Calu3 (cell line): ENCODE measurements around the gene DUS2. TPM values are rescaled to one million over a fixed set of nuclear protein-coding genes. Genes with fewer than 3 reads are reported as not detected.
"Not testable (repeated sequence)": the region's sequence is repeated elsewhere in the genome, so short reads cannot be mapped to it uniquely, and the experiment has no call there.

Experiments
- BruUV-seq: library from RNA; stranded (reverse); fragments of 400-500 nt; replicated peaks from 2 replicates; lab custom pipeline; 2021; lab: Mats Ljungman, UMichigan
- CTCF ChIA-PET: fragments of 300-600 bp; sonication (Branson Sonifier 250); formaldehyde crosslinking; loops from one replicate; lab custom pipeline; 2022; ENCODE audit warnings: antibody characterized with exemption; lab: Charles Lee
- DNase-seq: peaks from one replicate; pipeline ENCODE4 v3.0.0; 2022
- H3K27ac Mint-ChIP-seq: one replicate; pipeline ENCODE4 v1.8.0; 2022; ENCODE audit warnings: mixed read lengths; ENCODE audit not compliant: unreplicated experiment
- H3K27me3 Mint-ChIP-seq: one replicate; pipeline ENCODE4 v1.8.0; 2022; ENCODE audit warnings: mixed read lengths; ENCODE audit not compliant: unreplicated experiment
- H3K36me3 Mint-ChIP-seq: one replicate; pipeline ENCODE4 v1.8.0; 2022; ENCODE audit warnings: mild to moderate bottlenecking, moderate library complexity, mixed read lengths; ENCODE audit not compliant: insufficient read depth, unreplicated experiment
- H3K4me1 Mint-ChIP-seq: one replicate; pipeline ENCODE4 v1.8.0; 2022; ENCODE audit warnings: mild to moderate bottlenecking, low read depth, mixed read lengths; ENCODE audit not compliant: unreplicated experiment
- H3K4me3 Mint-ChIP-seq: one replicate; pipeline ENCODE4 v1.8.0; 2022; ENCODE audit warnings: mild to moderate bottlenecking, low read depth, moderate library complexity, mixed read lengths; ENCODE audit not compliant: unreplicated experiment
- H3K9me3 Mint-ChIP-seq: one replicate; pipeline ENCODE4 v1.8.0; 2022; ENCODE audit warnings: low read depth, mixed read lengths; ENCODE audit not compliant: unreplicated experiment
- intact Hi-C: fragments of 100-400 bp; cut with micrococcal nuclease; formaldehyde crosslinking; loops from one replicate; pipeline ENCODE4 v1.10.0; 2022; ENCODE audit not compliant: unreplicated experiment
- total RNA-seq: library from RNA; stranded (reverse); gene quantifications from 2 replicates; pipeline ENCODE4 v1.2.3, GENCODE V29; 2022
- TF ChIP-seq, protein P1 (sequence below): fragments of 200-600 bp; IDR thresholded peaks from one replicate; pipeline ENCODE4 v1.8.0; 2022; ENCODE audit warnings: antibody characterized with exemption; ENCODE audit not compliant: unreplicated experiment

Gene DUS2
- total RNA-seq, 1 experiment from 2014 or later: 33.5 TPM

DNA sequence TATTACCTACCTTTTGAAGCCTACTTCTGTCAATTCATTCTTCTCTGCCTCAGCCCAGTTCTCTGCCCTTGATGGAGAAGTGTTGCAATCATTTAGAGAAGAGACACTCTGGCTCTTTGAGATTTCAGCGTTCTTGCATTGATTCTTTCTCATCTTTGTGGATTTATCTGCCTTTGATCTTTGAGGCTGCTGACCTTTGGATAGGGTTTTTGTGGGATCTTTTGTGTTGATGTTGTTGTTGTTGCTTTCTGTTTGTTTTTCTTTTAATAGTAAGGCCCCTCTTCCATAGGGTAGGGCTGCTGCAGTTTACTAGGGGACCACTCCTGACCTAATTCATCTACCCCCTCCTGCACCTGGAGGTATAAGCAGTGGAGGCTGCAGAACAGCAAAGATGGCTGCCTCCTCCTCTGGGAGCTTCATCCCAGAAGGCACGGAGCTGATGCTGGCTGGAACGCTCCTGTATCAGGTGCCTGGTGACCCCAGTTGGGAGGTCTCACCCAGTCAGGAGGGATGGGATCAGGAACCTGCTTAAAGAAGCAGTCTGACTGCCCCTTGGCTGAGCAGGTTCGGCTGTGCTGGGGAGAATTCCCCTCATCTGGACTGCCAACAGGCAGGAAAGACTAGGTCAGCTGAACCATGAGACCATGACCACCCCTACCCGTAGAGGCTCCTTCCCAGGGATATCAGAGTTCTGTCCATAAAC lies 90.1 kb downstream of the DUS2 start:
- CTCF ChIA-PET: no interaction called here
- peaks cover 6% of the 10 kb centered on the region for H3K9me3 Mint-ChIP-seq
- H3K27ac Mint-ChIP-seq: no peak overlapping the region
- no peaks in the 10 kb centered on the region for H3K27me3 Mint-ChIP-seq
- H3K4me3 Mint-ChIP-seq: no peak overlapping the region
- no peak for DNase-seq
- intact Hi-C loops: no loop called here
- no TSS peak for BruUV-seq
- TF ChIP-seq, protein P1, sequence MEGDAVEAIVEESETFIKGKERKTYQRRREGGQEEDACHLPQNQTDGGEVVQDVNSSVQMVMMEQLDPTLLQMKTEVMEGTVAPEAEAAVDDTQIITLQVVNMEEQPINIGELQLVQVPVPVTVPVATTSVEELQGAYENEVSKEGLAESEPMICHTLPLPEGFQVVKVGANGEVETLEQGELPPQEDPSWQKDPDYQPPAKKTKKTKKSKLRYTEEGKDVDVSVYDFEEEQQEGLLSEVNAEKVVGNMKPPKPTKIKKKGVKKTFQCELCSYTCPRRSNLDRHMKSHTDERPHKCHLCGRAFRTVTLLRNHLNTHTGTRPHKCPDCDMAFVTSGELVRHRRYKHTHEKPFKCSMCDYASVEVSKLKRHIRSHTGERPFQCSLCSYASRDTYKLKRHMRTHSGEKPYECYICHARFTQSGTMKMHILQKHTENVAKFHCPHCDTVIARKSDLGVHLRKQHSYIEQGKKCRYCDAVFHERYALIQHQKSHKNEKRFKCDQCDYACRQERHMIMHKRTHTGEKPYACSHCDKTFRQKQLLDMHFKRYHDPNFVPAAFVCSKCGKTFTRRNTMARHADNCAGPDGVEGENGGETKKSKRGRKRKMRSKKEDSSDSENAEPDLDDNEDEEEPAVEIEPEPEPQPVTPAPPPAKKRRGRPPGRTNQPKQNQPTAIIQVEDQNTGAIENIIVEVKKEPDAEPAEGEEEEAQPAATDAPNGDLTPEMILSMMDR: no peak
- H3K4me1 Mint-ChIP-seq: peaks cover 2% of the 10 kb centered on the region
- no peaks in the 10 kb centered on the region for H3K36me3 Mint-ChIP-seq

DNA sequence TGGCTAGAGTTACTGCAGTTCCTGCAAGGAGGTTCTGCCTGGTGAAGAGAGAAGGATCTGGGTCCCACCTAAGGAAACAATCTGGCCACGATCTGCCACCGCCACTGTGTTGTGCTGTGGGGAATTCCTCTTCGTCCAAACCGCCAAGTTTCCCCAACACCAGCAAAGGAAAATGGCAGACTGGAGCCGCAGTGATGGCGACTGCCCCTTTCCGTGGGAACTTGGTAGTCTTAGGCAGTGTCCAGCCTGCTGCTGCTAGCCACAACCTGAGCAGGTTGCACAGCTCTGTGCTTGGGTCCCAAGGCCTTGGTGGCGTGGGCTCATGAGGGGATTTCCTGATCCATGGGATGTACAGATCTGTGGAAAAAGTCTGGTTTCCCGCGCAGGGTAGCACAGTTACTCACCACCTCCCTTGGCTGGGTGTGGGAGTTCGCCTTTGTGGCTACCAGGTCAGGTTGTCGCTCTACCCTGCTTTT lies 90.7 kb downstream of the DUS2 start:
- Mint-ChIP-seq H3K36me3 (no peaks in the 10 kb centered on the region), H3K4me3 (no peak overlapping the region), H3K27me3 (no peaks in the 10 kb centered on the region), H3K9me3 (peaks cover 4% of the 10 kb centered on the region), H3K4me1 (peaks cover 8% of the 10 kb centered on the region), H3K27ac (no peak overlapping the region)
- no peak for DNase-seq
- BruUV-seq: no TSS peak
- TF ChIP-seq, protein P1: no peak
- intact Hi-C loops: no loop called here
- CTCF ChIA-PET: no interaction called here

DNA sequence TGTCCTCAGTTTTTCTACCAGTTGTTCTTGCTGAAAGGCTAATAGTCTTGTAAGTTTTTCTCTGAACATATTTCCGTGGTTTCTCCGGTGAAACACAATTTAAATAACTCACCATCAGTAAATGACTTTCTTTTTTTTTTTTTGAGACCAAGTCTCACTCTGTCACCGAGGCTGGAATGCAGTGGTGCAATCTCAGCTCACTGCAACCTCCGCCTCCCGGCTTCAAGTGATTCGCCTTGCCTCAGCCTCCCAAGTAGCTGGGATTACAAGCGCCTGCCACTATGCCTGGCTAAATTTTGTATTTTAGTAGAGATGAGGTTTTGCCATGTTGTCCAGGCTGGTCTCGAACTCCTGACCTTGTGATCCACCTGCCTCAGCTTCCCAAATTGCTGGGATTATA lies 91.9 kb downstream of the DUS2 start:
- H3K27ac Mint-ChIP-seq, H3K36me3 Mint-ChIP-seq, BruUV-seq, H3K4me1 Mint-ChIP-seq, DNase-seq, H3K9me3 Mint-ChIP-seq, H3K27me3 Mint-ChIP-seq, intact Hi-C loops, H3K4me3 Mint-ChIP-seq: not testable (repeated sequence)
- CTCF ChIA-PET: interaction anchor here (0.6 kb wide), 1 partner anchor 12 kb away, joined by 3 read pairs; no protein-coding TSS in a partner anchor

DNA sequence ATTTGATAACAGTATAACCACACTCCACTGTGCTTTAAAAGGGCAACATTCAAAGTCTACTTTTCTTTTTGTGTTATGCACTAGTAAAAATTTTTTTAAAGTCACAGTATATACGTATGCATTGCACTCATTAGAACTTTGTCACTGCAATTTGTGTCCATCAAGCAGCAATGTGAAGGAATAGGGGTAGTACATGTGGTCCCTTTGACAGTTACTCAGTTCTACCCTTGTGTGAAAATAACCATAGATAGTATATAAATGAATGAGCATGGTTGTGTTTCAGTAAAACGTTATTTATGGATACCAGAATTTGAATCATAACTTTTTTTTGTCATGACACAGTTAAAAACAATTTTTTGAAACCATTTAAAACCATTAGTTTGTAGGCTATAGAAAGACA lies 92.8 kb downstream of the DUS2 start:
- TF ChIP-seq, protein P1: no peak
- Mint-ChIP-seq H3K4me3 (no peak overlapping the region), H3K9me3 (no peaks in the 10 kb centered on the region), H3K27me3 (no peaks in the 10 kb centered on the region), H3K4me1 (peaks cover 8% of the 10 kb centered on the region), H3K36me3 (no peaks in the 10 kb centered on the region), H3K27ac (no peak overlapping the region)
- intact Hi-C loops: no loop called here
- CTCF ChIA-PET: interaction anchor here (0.6 kb wide), 1 partner anchor 14 kb away, joined by 3 read pairs; no protein-coding TSS in a partner anchor
- BruUV-seq: no TSS peak
- no peak for DNase-seq

DNA sequence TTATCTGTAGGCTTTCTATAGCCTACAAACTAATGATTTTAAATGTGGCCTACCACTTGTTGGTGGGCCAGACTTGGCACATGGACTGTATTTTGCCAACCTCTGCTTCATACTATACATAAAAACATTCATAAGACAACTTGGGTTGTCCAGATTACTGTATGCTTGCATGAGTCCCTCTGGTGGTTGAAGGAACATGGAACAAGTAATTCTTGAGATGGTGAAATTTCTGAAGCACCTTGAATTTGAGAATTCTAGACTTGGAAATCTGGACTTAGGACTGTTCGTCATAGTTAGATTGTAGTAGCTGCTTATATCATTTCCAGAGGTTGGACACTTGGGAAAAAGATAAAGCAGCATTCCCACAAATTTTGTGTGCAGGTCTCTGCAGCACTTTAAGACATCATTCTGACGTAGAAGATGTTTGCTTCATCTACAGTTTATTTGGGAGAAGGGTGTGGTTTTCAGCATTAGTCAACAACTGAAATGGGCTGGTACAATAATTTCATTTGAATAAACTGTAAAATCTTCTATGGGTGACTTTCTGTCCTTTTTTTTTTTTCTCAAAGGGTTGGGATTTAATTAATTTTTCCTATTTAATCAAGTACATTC lies 93.3 kb downstream of the DUS2 start:
- no peak for DNase-seq
- CTCF ChIA-PET: interaction anchor here (0.6 kb wide), 1 partner anchor 13 kb away, joined by 3 read pairs; no protein-coding TSS in a partner anchor
- no peak overlapping the region for H3K4me3 Mint-ChIP-seq
- no TSS peak for BruUV-seq
- H3K27ac Mint-ChIP-seq: no peak overlapping the region
- peaks cover 8% of the 10 kb centered on the region for H3K4me1 Mint-ChIP-seq
- intact Hi-C loops: no loop called here
- H3K36me3 Mint-ChIP-seq: no peaks in the 10 kb centered on the region
- no peaks in the 10 kb centered on the region for H3K27me3 Mint-ChIP-seq
- TF ChIP-seq, protein P1: peak; percentile 17
- no peaks in the 10 kb centered on the region for H3K9me3 Mint-ChIP-seq
